ENCODE data around the gene PALMD.

GRCh38 chr1:99740141-99740540 lies 94.2 kb downstream of the PALMD start:
- TF ChIP-seq, protein P1, sequence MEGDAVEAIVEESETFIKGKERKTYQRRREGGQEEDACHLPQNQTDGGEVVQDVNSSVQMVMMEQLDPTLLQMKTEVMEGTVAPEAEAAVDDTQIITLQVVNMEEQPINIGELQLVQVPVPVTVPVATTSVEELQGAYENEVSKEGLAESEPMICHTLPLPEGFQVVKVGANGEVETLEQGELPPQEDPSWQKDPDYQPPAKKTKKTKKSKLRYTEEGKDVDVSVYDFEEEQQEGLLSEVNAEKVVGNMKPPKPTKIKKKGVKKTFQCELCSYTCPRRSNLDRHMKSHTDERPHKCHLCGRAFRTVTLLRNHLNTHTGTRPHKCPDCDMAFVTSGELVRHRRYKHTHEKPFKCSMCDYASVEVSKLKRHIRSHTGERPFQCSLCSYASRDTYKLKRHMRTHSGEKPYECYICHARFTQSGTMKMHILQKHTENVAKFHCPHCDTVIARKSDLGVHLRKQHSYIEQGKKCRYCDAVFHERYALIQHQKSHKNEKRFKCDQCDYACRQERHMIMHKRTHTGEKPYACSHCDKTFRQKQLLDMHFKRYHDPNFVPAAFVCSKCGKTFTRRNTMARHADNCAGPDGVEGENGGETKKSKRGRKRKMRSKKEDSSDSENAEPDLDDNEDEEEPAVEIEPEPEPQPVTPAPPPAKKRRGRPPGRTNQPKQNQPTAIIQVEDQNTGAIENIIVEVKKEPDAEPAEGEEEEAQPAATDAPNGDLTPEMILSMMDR (IDR thresholded peaks at IDR 0.05): no peak
- TF ChIP-seq, protein P2, sequence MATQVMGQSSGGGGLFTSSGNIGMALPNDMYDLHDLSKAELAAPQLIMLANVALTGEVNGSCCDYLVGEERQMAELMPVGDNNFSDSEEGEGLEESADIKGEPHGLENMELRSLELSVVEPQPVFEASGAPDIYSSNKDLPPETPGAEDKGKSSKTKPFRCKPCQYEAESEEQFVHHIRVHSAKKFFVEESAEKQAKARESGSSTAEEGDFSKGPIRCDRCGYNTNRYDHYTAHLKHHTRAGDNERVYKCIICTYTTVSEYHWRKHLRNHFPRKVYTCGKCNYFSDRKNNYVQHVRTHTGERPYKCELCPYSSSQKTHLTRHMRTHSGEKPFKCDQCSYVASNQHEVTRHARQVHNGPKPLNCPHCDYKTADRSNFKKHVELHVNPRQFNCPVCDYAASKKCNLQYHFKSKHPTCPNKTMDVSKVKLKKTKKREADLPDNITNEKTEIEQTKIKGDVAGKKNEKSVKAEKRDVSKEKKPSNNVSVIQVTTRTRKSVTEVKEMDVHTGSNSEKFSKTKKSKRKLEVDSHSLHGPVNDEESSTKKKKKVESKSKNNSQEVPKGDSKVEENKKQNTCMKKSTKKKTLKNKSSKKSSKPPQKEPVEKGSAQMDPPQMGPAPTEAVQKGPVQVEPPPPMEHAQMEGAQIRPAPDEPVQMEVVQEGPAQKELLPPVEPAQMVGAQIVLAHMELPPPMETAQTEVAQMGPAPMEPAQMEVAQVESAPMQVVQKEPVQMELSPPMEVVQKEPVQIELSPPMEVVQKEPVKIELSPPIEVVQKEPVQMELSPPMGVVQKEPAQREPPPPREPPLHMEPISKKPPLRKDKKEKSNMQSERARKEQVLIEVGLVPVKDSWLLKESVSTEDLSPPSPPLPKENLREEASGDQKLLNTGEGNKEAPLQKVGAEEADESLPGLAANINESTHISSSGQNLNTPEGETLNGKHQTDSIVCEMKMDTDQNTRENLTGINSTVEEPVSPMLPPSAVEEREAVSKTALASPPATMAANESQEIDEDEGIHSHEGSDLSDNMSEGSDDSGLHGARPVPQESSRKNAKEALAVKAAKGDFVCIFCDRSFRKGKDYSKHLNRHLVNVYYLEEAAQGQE (IDR thresholded peaks at IDR 0.05; ENCODE audit: insufficient read depth in 1 of 2, low read depth in 2 of 2, low read length in 1 of 2): no peak

Data from Panc1 (cell line).